ENCODE measurements around the gene TMX4. TPM values are rescaled to one million over a fixed set of nuclear protein-coding genes. Genes with fewer than 3 reads are reported as not detected.

TMX4 gene
- total and polyA plus RNA-seq, 3 donors from 2014 or later = 236 to 290 (median 236) TPM

DNA sequence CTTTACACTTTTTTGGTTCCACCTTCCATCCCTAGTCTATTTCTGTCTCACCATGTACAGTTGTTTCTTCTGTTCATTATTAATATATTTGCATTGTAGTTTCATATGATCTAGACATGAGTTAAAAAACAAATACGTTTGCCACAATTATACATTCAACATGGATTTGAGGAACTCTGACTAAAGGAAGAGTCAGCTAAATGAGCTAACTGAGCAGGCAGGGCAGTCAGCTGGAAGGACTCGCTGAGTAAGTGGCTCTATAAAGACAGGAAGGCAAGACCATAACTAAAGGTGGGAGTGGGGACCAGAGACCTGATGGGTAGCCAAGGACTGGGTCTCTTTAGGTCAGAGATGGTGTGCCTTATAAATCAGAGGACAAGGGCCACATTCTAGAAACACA is 26.3 kb downstream of the TMX4 start:
- Histone ChIP-seq H3K4me3 (no peak overlapping the region), H3K36me3 (ENCODE audit: low read depth, missing control alignments) (no peaks in the 10 kb centered on the region), H3K4me1 (peaks cover 12% of the 10 kb centered on the region), H3K9me3 (no peaks in the 10 kb centered on the region), H3K27ac (peak overlapping the region; percentile 0 to 68), H3K27me3 (no peaks in the 10 kb centered on the region)
- 77 to 79% methylated on average over 2 of the region's 2 CpGs for WGBS, 2 donors
- DNase-seq = no peak
- intact Hi-C loops (cut with DNase I; ENCODE audit: low total_unique reads) = no loop called here
- TF ChIP-seq, protein P1, sequence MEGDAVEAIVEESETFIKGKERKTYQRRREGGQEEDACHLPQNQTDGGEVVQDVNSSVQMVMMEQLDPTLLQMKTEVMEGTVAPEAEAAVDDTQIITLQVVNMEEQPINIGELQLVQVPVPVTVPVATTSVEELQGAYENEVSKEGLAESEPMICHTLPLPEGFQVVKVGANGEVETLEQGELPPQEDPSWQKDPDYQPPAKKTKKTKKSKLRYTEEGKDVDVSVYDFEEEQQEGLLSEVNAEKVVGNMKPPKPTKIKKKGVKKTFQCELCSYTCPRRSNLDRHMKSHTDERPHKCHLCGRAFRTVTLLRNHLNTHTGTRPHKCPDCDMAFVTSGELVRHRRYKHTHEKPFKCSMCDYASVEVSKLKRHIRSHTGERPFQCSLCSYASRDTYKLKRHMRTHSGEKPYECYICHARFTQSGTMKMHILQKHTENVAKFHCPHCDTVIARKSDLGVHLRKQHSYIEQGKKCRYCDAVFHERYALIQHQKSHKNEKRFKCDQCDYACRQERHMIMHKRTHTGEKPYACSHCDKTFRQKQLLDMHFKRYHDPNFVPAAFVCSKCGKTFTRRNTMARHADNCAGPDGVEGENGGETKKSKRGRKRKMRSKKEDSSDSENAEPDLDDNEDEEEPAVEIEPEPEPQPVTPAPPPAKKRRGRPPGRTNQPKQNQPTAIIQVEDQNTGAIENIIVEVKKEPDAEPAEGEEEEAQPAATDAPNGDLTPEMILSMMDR (IDR thresholded peaks at IDR 0.05) = no peak
- no peak for TF ChIP-seq POLR2A (IDR thresholded peaks at IDR 0.05)

DNA sequence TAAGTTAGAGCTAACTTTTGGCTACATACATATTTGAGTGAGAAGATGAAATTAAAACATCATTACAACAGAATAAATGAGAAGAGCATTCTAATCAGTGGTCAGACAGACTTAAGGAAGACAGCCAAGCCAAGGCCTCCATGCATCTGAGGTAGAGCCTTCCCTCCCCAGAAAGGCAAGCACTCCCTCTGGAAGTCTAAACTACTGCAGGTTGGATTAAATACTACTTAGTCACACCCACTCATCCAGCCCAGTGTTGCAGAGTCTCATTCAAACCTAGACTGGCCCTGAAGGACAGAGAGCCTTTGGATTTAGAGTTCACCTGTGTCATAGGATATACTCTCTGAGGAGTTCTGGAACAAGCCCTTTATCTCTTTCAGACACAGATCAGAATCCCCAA is 29.2 kb downstream of the TMX4 start:
- Histone ChIP-seq H3K36me3 (ENCODE audit: low read depth, missing control alignments) (no peaks in the 10 kb centered on the region), H3K27ac (no peak overlapping the region), H3K4me3 (no peak overlapping the region), H3K9me3 (no peaks in the 10 kb centered on the region), H3K27me3 (no peaks in the 10 kb centered on the region), H3K4me1 (no peaks in the 10 kb centered on the region)
- intact Hi-C loops (cut with DNase I; ENCODE audit: low total_unique reads) = no loop called here
- no peak for TF ChIP-seq POLR2A (IDR thresholded peaks at IDR 0.05)
- TF ChIP-seq, protein P1 (IDR thresholded peaks at IDR 0.05) = no peak
- no peak for DNase-seq

DNA sequence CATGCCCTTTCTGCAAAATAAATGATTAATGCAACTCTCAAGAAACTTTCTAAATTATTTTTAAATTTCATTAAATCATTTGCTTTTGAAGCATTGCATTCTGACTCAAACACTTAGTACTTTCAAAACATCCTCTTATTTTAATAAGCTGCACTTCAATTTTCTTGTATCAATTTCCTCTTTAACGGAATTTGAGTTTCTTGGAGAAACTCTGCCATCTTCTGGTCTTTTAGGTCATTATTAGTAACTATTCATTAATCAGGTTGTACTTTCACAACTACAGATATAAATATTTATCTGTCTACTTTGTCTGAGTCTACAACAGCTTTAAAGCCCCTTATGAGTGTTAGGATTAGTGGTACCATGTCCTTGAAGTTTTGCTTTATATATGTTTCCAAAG is 30.2 kb downstream of the TMX4 start:
- Histone ChIP-seq H3K4me1 (no peaks in the 10 kb centered on the region), H3K4me3 (no peak overlapping the region), H3K9me3 (no peaks in the 10 kb centered on the region), H3K36me3 (ENCODE audit: low read depth, missing control alignments) (no peaks in the 10 kb centered on the region), H3K27me3 (no peaks in the 10 kb centered on the region), H3K27ac (no peak overlapping the region)
- 52 to 56% methylated on average over 1 of the region's 1 CpG for WGBS, 2 donors
- DNase-seq = no peak
- intact Hi-C loops (cut with DNase I; ENCODE audit: low total_unique reads) = no loop called here
- TF ChIP-seq POLR2A (IDR thresholded peaks at IDR 0.05) = no peak
- TF ChIP-seq, protein P1 (IDR thresholded peaks at IDR 0.05) = peak in 1 of 3 experiments; percentile 12

DNA sequence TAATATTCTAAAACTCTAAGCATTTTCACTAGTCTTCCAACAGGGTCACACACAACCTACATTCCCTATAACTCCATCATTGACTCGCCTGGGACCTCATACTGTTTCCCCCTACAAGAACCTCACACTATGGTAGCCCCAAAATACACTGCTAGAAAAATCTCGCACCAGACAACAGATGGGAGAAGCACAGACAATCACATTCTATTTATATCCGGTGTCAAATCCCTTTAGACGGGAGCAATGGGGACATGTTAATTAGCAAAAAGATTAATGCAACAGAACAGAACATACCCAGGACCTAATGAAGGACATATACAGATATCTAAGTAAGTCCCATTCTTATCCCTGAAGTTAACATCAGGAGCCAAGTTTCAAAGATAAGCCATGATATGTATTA is 33.6 kb downstream of the TMX4 start:
- H3K4me1 ChIP-seq = peaks cover 4% of the 10 kb centered on the region
- 76 to 87% methylated on average over 4 of the region's 4 CpGs for WGBS, 2 donors
- H3K27ac ChIP-seq = no peak overlapping the region
- H3K27me3 ChIP-seq = no peaks in the 10 kb centered on the region
- intact Hi-C loops (cut with DNase I; ENCODE audit: low total_unique reads) = no loop called here
- no peaks in the 10 kb centered on the region for H3K9me3 ChIP-seq
- no peak for TF ChIP-seq POLR2A (IDR thresholded peaks at IDR 0.05)
- TF ChIP-seq, protein P1 (IDR thresholded peaks at IDR 0.05) = no peak
- DNase-seq = no peak
- H3K36me3 ChIP-seq (ENCODE audit: low read depth, missing control alignments) = no peaks in the 10 kb centered on the region
- H3K4me3 ChIP-seq = no peak overlapping the region

DNA sequence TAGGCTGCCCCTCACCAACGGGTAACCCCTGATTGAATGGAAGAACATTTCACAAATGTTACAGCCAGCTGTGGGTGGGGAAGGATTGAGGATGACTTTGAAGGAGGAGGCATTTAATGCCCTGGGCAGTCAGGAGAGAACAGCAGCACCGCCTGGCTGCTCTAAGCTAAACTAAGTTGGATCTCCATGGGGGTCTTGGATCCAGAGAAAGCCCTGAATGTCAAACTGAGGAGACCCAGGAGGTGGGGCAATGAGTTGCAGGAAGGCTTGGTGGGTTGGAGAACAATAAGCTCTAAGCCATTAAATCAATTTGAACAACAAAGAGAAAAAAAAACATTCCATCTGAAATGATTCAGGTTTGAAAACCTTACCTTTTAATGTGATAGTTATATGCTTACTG is 35.4 kb downstream of the TMX4 start:
- no peaks in the 10 kb centered on the region for H3K36me3 ChIP-seq (ENCODE audit: low read depth, missing control alignments)
- no peak for DNase-seq

More for the DNA sequence above, 35.4 kb downstream of the TMX4 start:
- peaks cover 4% of the 10 kb centered on the region for H3K4me1 ChIP-seq
- no peaks in the 10 kb centered on the region for H3K27me3 ChIP-seq
- WGBS, 2 donors = 84 to 94% methylated on average over 2 of the region's 2 CpGs
- no peaks in the 10 kb centered on the region for H3K9me3 ChIP-seq
- no peak overlapping the region for H3K27ac ChIP-seq
- intact Hi-C loops (cut with DNase I; ENCODE audit: low total_unique reads) = no loop called here
- TF ChIP-seq, protein P1 (IDR thresholded peaks at IDR 0.05) = no peak
- TF ChIP-seq POLR2A (IDR thresholded peaks at IDR 0.05) = no peak
- H3K4me3 ChIP-seq = no peak overlapping the region

All from testis (tissue), 3 donors.